PC-9 (cell line): ENCODE data around the gene NDNF. TPM values are rescaled to one million over a fixed set of nuclear protein-coding genes. Genes with fewer than 3 reads are reported as not detected.

ENCODE experiments used
- Bru-seq: library from RNA; stranded (reverse); fragments of 400-500 nt; gene quantifications from one replicate; lab custom pipeline; 2021; lab: Mats Ljungman, UMichigan
- BruChase-seq, 2 experiments: library from RNA; stranded (reverse); fragments of 400-500 nt; gene quantifications; one replicate each; lab custom pipeline; 2021; lab: Mats Ljungman, UMichigan
- BruUV-seq: library from RNA; stranded (reverse); fragments of 400-500 nt; replicated peaks from 2 replicates; lab custom pipeline; 2021; lab: Mats Ljungman, UMichigan
- CTCF ChIA-PET: fragments of 300-600 bp; sonication (Branson Sonifier 250); formaldehyde crosslinking; loops from one replicate; lab custom pipeline; 2022; ENCODE audit warnings: antibody characterized with exemption; lab: Charles Lee
- POLR2A ChIA-PET: fragments of 300-600 bp; sonication (Branson Sonifier 250); formaldehyde crosslinking; loops from one replicate; lab custom pipeline; 2022; ENCODE audit warnings: antibody characterized with exemption; ENCODE audit not compliant: unreplicated experiment; lab: Charles Lee
- DNase-seq, 2 experiments: peaks; one replicate each; pipeline versions ENCODE4 v3.0.0 to v3.0.0-alpha.2; 2015 to 2022; ENCODE audit warnings: mixed read lengths in 1 of 2
- H2AFZ ChIP-seq: fragments of 200-600 bp; sonication (generic); 2 replicates; pipeline ENCODE4 v1.8.1; 2017; ENCODE audit warnings: antibody characterized with exemption
- H3F3A ChIP-seq: fragments of 200-600 bp; sonication (generic); 2 replicates; pipeline ENCODE4 v1.8.1; 2017; ENCODE audit warnings: antibody characterized with exemption, mild to moderate bottlenecking, low read depth; ENCODE audit not compliant: insufficient read depth
- H3K27ac ChIP-seq: fragments of 200-600 bp; sonication (generic); 2 replicates; pipeline ENCODE4 v1.6.1; 2016; ENCODE audit warnings: mixed run types
- H3K27me3 ChIP-seq: fragments of 200-600 bp; sonication (generic); 2 replicates; pipeline ENCODE4 v1.6.1; 2016; ENCODE audit warnings: low read depth, mixed run types; ENCODE audit not compliant: insufficient read depth
- H3K36me3 ChIP-seq: fragments of 200-600 bp; sonication (generic); 2 replicates; pipeline ENCODE4 v1.6.1; 2016; ENCODE audit warnings: low read depth, mixed run types
- H3K4me1 ChIP-seq: fragments of 200-600 bp; sonication (generic); replicated peaks from 2 replicates; pipeline ENCODE4 v1.6.1; 2016; ENCODE audit warnings: mixed run types; ENCODE audit not compliant: insufficient read depth
- H3K4me2 ChIP-seq: fragments of 200-600 bp; sonication (generic); 2 replicates; pipeline ENCODE4 v1.6.1; 2017; ENCODE audit warnings: mixed run types
- H3K4me3 ChIP-seq: fragments of 200-600 bp; sonication (generic); 2 replicates; pipeline ENCODE4 v1.6.1; 2016; ENCODE audit warnings: mixed run types
- H3K79me2 ChIP-seq: fragments of 200-600 bp; sonication (generic); 2 replicates; pipeline ENCODE4 v1.6.1; 2017; ENCODE audit warnings: low read depth, mixed run types
- H3K9me2 ChIP-seq: fragments of 200-600 bp; sonication (generic); 2 replicates; pipeline ENCODE4 v1.8.1; 2017; ENCODE audit warnings: mild to moderate bottlenecking; ENCODE audit not compliant: insufficient read depth
- H3K9me3 ChIP-seq: fragments of 200-600 bp; sonication (generic); 2 replicates; pipeline ENCODE4 v1.8.1; 2016; ENCODE audit warnings: low read depth; ENCODE audit not compliant: insufficient read depth
- H4K20me1 ChIP-seq: fragments of 200-600 bp; sonication (generic); 2 replicates; pipeline ENCODE4 v1.8.1; 2017; ENCODE audit not compliant: insufficient read depth
- EZH2 ChIP-seq: fragments of 200-600 bp; sonication (generic); IDR thresholded peaks from 2 replicates; pipeline ENCODE4 v1.8.0; 2017; ENCODE audit warnings: antibody characterized with exemption, low read depth
- intact Hi-C: fragments of 100-400 bp; cut with micrococcal nuclease; formaldehyde crosslinking; loops from one replicate; pipeline ENCODE4 v1.10.0; 2022; ENCODE audit not compliant: unreplicated experiment
- long read RNA-seq: library from polyadenylated mRNA; stranded (forward); transcript quantifications from one replicate; pipeline ENCODE4 v2.0.0, GENCODE V29; 2022
- total RNA-seq: library from RNA; stranded (reverse); gene quantifications from 2 replicates; pipeline ENCODE4 v1.2.3, GENCODE V29; 2021
- TF ChIP-seq, protein P1 (sequence below): fragments of 200-600 bp; sonication (generic); conservative IDR thresholded peaks from 2 replicates; pipeline ENCODE4 v1.6.1; 2017; ENCODE audit warnings: mixed run types, antibody characterized with exemption, mild to moderate bottlenecking, moderate library complexity

The NDNF gene, protein sequence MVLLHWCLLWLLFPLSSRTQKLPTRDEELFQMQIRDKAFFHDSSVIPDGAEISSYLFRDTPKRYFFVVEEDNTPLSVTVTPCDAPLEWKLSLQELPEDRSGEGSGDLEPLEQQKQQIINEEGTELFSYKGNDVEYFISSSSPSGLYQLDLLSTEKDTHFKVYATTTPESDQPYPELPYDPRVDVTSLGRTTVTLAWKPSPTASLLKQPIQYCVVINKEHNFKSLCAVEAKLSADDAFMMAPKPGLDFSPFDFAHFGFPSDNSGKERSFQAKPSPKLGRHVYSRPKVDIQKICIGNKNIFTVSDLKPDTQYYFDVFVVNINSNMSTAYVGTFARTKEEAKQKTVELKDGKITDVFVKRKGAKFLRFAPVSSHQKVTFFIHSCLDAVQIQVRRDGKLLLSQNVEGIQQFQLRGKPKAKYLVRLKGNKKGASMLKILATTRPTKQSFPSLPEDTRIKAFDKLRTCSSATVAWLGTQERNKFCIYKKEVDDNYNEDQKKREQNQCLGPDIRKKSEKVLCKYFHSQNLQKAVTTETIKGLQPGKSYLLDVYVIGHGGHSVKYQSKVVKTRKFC
- total RNA-seq, result not detected in 2 replicates
- percentile 5 among the genes with signal in this experiment for Bru-seq, nascent RNA
- BruChase-seq, experiment 1, labeled RNA remaining after a 2-hour chase, result percentile 2 among the genes with signal in this experiment
- not detected for BruChase-seq, experiment 2, labeled RNA remaining after a 6-hour chase
- long read RNA-seq, result 0 reads

- Histone ChIP-seq H3K27me3 (peaks cover 12% of the 10 kb centered on the region; the same call in 1 of the 2 replicates), H3K4me1 (no peaks in the 10 kb centered on the region), H4K20me1 (no peaks in the 10 kb centered on the region), H3K9me3 (no peaks in the 10 kb centered on the region), H2AFZ (peak within 1 kb of the TSS; percentile 66), H3F3A (no peaks in the 10 kb centered on the region), H3K4me2 (peak within 1 kb of the TSS; percentile 61), H3K4me3 (peak within 1 kb of the TSS; percentile 50; the same call in 1 of the 2 replicates), H3K36me3 (no peaks in the 10 kb centered on the region), H3K79me2 (no peaks in the 10 kb centered on the region), H3K27ac (no peak within 1 kb of the TSS), H3K9me2 (no peaks in the 10 kb centered on the region; the same call in 1 of the 2 replicates)
- BruUV-seq, result no TSS peak
- POLR2A ChIA-PET, result no interaction called here
- TF ChIP-seq, protein P1, sequence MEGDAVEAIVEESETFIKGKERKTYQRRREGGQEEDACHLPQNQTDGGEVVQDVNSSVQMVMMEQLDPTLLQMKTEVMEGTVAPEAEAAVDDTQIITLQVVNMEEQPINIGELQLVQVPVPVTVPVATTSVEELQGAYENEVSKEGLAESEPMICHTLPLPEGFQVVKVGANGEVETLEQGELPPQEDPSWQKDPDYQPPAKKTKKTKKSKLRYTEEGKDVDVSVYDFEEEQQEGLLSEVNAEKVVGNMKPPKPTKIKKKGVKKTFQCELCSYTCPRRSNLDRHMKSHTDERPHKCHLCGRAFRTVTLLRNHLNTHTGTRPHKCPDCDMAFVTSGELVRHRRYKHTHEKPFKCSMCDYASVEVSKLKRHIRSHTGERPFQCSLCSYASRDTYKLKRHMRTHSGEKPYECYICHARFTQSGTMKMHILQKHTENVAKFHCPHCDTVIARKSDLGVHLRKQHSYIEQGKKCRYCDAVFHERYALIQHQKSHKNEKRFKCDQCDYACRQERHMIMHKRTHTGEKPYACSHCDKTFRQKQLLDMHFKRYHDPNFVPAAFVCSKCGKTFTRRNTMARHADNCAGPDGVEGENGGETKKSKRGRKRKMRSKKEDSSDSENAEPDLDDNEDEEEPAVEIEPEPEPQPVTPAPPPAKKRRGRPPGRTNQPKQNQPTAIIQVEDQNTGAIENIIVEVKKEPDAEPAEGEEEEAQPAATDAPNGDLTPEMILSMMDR, result no peak
- no peak for TF ChIP-seq EZH2
- intact Hi-C loops, result no loop called here
- peak in 1 of 2 experiments; percentile 11 for DNase-seq
- CTCF ChIA-PET, result interaction anchor here (0.7 kb wide), 1 partner anchor 235 kb away, joined by 3 read pairs; no protein-coding TSS in a partner anchor
Observed at GRCh38 chr4:121072224-121073003, at the start of gene NDNF. NDNF (minus strand) TSS chr4:121072535; CDS start chr4:121045837, 26,698 bp downstream.

- H2AFZ ChIP-seq, result 0 out of 2 replicates have a peak overlapping the region, but pooled peaks have one; percentile 1
- intact Hi-C loops, result no loop called here
Observed at GRCh38 chr4:121119715-121120114, 47.4 kb upstream of the NDNF start.

More at GRCh38 chr4:121119715-121120114, 47.4 kb upstream of the NDNF start:
- no peak for DNase-seq
- Histone ChIP-seq H3K9me2 (peaks cover 5% of the 10 kb centered on the region; the same call in 1 of the 2 replicates), H3F3A (no peaks in the 10 kb centered on the region), H3K36me3 (no peaks in the 10 kb centered on the region), H3K27ac (no peak overlapping the region), H3K4me3 (no peak overlapping the region), H3K4me1 (no peaks in the 10 kb centered on the region), H3K79me2 (no peaks in the 10 kb centered on the region), H3K27me3 (no peaks in the 10 kb centered on the region), H3K4me2 (no peak overlapping the region), H3K9me3 (no peaks in the 10 kb centered on the region), H4K20me1 (no peaks in the 10 kb centered on the region)
- ChIA-PET POLR2A (no interaction called here), CTCF (no interaction called here)
- TF ChIP-seq, protein P1, result no peak
- TF ChIP-seq EZH2, result no peak
- BruUV-seq, result no TSS peak
